ENCODE results near the gene CCDC159.
A peak's percentile ranks its signal among the peaks of the same experiment; 100 is the strongest.

Gene CCDC159

GRCh38 chr19:11321191-11322126 lies 24.9 kb upstream of the CCDC159 start:
- no peak for DNase-seq (ENCODE audit: low read depth in 2 of 2)
- TF ChIP-seq, protein P1, sequence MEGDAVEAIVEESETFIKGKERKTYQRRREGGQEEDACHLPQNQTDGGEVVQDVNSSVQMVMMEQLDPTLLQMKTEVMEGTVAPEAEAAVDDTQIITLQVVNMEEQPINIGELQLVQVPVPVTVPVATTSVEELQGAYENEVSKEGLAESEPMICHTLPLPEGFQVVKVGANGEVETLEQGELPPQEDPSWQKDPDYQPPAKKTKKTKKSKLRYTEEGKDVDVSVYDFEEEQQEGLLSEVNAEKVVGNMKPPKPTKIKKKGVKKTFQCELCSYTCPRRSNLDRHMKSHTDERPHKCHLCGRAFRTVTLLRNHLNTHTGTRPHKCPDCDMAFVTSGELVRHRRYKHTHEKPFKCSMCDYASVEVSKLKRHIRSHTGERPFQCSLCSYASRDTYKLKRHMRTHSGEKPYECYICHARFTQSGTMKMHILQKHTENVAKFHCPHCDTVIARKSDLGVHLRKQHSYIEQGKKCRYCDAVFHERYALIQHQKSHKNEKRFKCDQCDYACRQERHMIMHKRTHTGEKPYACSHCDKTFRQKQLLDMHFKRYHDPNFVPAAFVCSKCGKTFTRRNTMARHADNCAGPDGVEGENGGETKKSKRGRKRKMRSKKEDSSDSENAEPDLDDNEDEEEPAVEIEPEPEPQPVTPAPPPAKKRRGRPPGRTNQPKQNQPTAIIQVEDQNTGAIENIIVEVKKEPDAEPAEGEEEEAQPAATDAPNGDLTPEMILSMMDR (IDR thresholded peaks at IDR 0.05; ENCODE audit: low read depth, low read length): no peak

GRCh38 chr19:11322269-11323024 lies 23.9 kb upstream of the CCDC159 start:
- TF ChIP-seq, protein P1 (IDR thresholded peaks at IDR 0.05; ENCODE audit: low read depth, low read length): no peak
- no peak overlapping the region for H3K4me3 ChIP-seq (replicated peaks in 1 of 2; ENCODE audit: low read depth in 2 of 2, low read length in 2 of 2)
- DNase-seq (ENCODE audit: low read depth in 2 of 2): no peak

More at GRCh38 chr19:11321191-11322126, 24.9 kb upstream of the CCDC159 start:
- H3K4me3 ChIP-seq (replicated peaks in 1 of 2; ENCODE audit: low read depth in 2 of 2, low read length in 2 of 2): no peak overlapping the region

DNA sequence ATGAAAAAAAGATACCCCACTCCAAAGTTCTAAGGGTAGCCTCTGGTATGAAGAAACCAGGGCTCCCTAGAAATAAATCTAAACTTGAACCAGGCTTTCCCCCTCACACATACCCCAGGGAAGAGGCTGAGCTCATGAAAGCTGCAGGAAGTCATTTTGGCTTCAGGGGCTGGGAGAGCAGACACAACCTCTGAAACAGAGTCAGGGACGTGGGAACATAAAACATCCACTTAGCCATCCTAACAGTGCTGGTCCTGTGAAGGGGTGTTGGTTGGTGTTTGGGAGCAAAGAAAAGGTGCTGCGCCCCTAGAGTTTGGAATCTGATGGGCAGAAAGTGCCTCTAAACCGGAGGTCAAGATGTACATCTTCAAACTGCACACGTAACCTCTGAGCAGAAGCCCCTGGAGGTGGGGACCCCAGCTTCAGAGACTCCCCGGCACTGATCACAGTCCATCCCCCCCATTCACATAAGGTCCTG lies 22.7 kb upstream of the CCDC159 start:
- TF ChIP-seq, protein P1 (IDR thresholded peaks at IDR 0.05; ENCODE audit: low read depth, low read length): no peak
- H3K4me3 ChIP-seq (replicated peaks in 1 of 2; ENCODE audit: low read depth in 2 of 2, low read length in 2 of 2): peak overlapping the region in 1 of 2 donors; percentile 7
- no peak for DNase-seq (ENCODE audit: low read depth in 2 of 2)

DNA sequence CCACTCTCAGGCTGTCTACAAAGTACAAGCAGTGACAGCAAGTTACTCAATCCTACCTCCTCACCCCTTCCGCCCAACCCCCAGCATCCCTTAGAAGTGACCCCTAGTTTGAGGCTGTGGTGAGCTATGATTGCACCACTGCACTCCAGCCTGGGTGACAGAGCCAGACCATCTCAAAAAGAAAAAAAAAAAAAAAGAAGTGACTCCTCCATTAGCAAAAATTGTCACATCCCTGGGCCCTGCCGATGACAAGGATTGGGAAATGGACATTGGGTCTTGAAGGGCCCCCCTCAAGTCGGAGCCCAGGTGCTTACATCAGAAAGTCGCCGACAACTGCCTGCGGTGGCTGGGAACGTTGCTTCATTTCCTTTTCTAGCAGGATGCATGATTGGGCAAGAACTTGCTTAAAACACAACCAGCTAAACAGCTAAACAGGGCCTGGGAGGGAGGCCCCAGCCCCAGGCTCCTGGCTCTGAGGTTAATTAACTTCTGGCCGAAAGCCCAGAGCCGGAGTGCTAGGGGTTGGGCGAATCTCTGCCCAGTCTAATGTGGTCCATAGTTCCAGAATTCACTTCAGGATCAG lies 22.1 kb upstream of the CCDC159 start:
- TF ChIP-seq, protein P1 (IDR thresholded peaks at IDR 0.05; ENCODE audit: low read depth, low read length): no peak
- H3K4me3 ChIP-seq (replicated peaks in 1 of 2; ENCODE audit: low read depth in 2 of 2, low read length in 2 of 2): peak overlapping the region in 1 of 2 donors; percentile 7
- peak; percentile 97 for DNase-seq (ENCODE audit: low read depth in 2 of 2)

- DNase-seq (ENCODE audit: low read depth in 2 of 2): peak in 1 of 2 donors; percentile 20
- TF ChIP-seq, protein P1 (IDR thresholded peaks at IDR 0.05; ENCODE audit: low read depth, low read length): no peak
- no peak overlapping the region for H3K4me3 ChIP-seq (replicated peaks in 1 of 2; ENCODE audit: low read depth in 2 of 2, low read length in 2 of 2)
These were observed 21.4 kb upstream of the CCDC159 start for GRCh38 chr19:11324748-11325389.

GRCh38 chr19:11325544-11325943 lies 20.8 kb upstream of the CCDC159 start:
- TF ChIP-seq, protein P1 (IDR thresholded peaks at IDR 0.05; ENCODE audit: low read depth, low read length): no peak
- DNase-seq (ENCODE audit: low read depth in 2 of 2): no peak

More at GRCh38 chr19:11325544-11325943, 20.8 kb upstream of the CCDC159 start:
- no peak overlapping the region for H3K4me3 ChIP-seq (replicated peaks in 1 of 2; ENCODE audit: low read depth in 2 of 2, low read length in 2 of 2)
